Caco-2 (cell line): ENCODE results near the gene YY1. TPM values are rescaled to one million over a fixed set of nuclear protein-coding genes. Genes with fewer than 3 reads are reported as not detected.

Source experiments
- BruUV-seq: library from RNA; stranded (reverse); fragments of 400-500 nt; replicated peaks from 2 replicates; lab custom pipeline; 2021; lab: Mats Ljungman, UMichigan
- CTCF ChIA-PET: fragments of 300-600 bp; sonication (Branson Sonifier 250); formaldehyde crosslinking; loops from one replicate; lab custom pipeline; 2022; ENCODE audit warnings: antibody characterized with exemption; lab: Charles Lee
- POLR2A ChIA-PET: fragments of 300-600 bp; sonication (Branson Sonifier 250); formaldehyde crosslinking; loops from one replicate; lab custom pipeline; 2022; ENCODE audit warnings: antibody characterized with exemption; lab: Charles Lee
- DNase-seq, 2 experiments: peaks; one replicate each; pipeline versions ENCODE4 v3.0.0 to v3.0.0-alpha.2; 2020 to 2022
- H3K27me3 ChIP-seq: replicated peaks from 2 replicates; pipeline ENCODE4 v1.6.0; 2011; ENCODE audit warnings: low read length; ENCODE audit not compliant: control insufficient read depth, insufficient read depth
- H3K36me3 ChIP-seq: 2 replicates; pipeline ENCODE4 v1.5.1; 2011; ENCODE audit warnings: low read length; ENCODE audit not compliant: control insufficient read depth, insufficient read depth
- H3K4me1 ChIP-seq: fragments of 250-450 bp; sonication (Bioruptor Pico); 2 replicates; pipeline ENCODE4 v1.5.1; 2020; ENCODE audit warnings: mild to moderate bottlenecking
- H3K4me3 ChIP-seq: 2 replicates; pipeline ENCODE4 v1.5.1; 2011; ENCODE audit warnings: low read depth, mild to moderate bottlenecking, control low read depth, low read length
- H3K9me3 ChIP-seq: fragments of 250-450 bp; sonication (Bioruptor Pico); 2 replicates; pipeline ENCODE4 v1.5.1; 2020; ENCODE audit warnings: mild to moderate bottlenecking, moderate library complexity
- H3K27ac Mint-ChIP-seq: one replicate; pipeline ENCODE4 v1.8.0; 2022; ENCODE audit warnings: mixed read lengths; ENCODE audit not compliant: unreplicated experiment
- H3K27me3 Mint-ChIP-seq: one replicate; pipeline ENCODE4 v1.8.0; 2022; ENCODE audit warnings: mixed read lengths; ENCODE audit not compliant: insufficient read depth, unreplicated experiment
- H3K36me3 Mint-ChIP-seq: one replicate; pipeline ENCODE4 v1.8.0; 2022; ENCODE audit warnings: mild to moderate bottlenecking, mixed read lengths; ENCODE audit not compliant: insufficient read depth, unreplicated experiment
- H3K4me1 Mint-ChIP-seq: one replicate; pipeline ENCODE4 v1.8.0; 2022; ENCODE audit warnings: low read depth, mixed read lengths; ENCODE audit not compliant: unreplicated experiment
- H3K4me3 Mint-ChIP-seq: one replicate; pipeline ENCODE4 v1.8.0; 2022; ENCODE audit warnings: mild to moderate bottlenecking, moderate library complexity, mixed read lengths; ENCODE audit not compliant: unreplicated experiment
- H3K9me3 Mint-ChIP-seq: one replicate; pipeline ENCODE4 v1.8.0; 2022; ENCODE audit warnings: mixed read lengths; ENCODE audit not compliant: unreplicated experiment
- CTCF ChIP-seq, 2 experiments: fragments of 200-600 bp in 1 of 2; IDR thresholded peaks; 1 replicate in 1 of 2; 2 replicates in 1 of 2; pipeline versions ENCODE4 v1.5.1 to v1.8.0; 2011 to 2022; ENCODE audit warnings: antibody characterized with exemption in 1 of 2, control low read depth in 1 of 2, inconsistent platforms in 1 of 2, low read depth in 1 of 2, low read length in 1 of 2, mild to moderate bottlenecking in 1 of 2, moderate library complexity in 1 of 2; ENCODE audit not compliant: insufficient read depth in 1 of 2, severe bottlenecking in 1 of 2, unreplicated experiment in 1 of 2
- intact Hi-C: fragments of 100-400 bp; cut with micrococcal nuclease; formaldehyde crosslinking; loops from one replicate; pipeline ENCODE4 v1.10.0; 2022; ENCODE audit not compliant: unreplicated experiment
- total RNA-seq: library from RNA; stranded (reverse); gene quantifications from 2 replicates; pipeline ENCODE4 v1.2.3, GENCODE V29; 2022

Gene YY1
- total RNA-seq, 1 experiment from 2014 or later: 94.1 TPM

GRCh38 chr14:100252684-100253083 is 13.7 kb downstream of the YY1 start:
- H3K27me3 Mint-ChIP-seq: no peaks in the 10 kb centered on the region
- no peak for DNase-seq
- BruUV-seq: no TSS peak
- intact Hi-C loops: no loop called here
- no peak overlapping the region for H3K4me3 Mint-ChIP-seq
- no peak overlapping the region for H3K27ac Mint-ChIP-seq
- Histone ChIP-seq H3K4me3 (no peak overlapping the region), H3K9me3 (no peaks in the 10 kb centered on the region), H3K4me1 (no peaks in the 10 kb centered on the region), H3K27me3 (no peaks in the 10 kb centered on the region), H3K36me3 (no peaks in the 10 kb centered on the region)
- no peaks in the 10 kb centered on the region for H3K4me1 Mint-ChIP-seq
- H3K36me3 Mint-ChIP-seq: peaks cover 11% of the 10 kb centered on the region
- POLR2A ChIA-PET: no interaction called here
- TF ChIP-seq CTCF (IDR thresholded peaks at IDR 0.05; ENCODE audit: insufficient read depth in 1 of 2, low read depth in 1 of 2, low read length in 1 of 2, severe bottlenecking in 1 of 2, unreplicated experiment in 1 of 2): no peak
- H3K9me3 Mint-ChIP-seq: no peaks in the 10 kb centered on the region
- CTCF ChIA-PET: no interaction called here

- no peaks in the 10 kb centered on the region for H3K27me3 Mint-ChIP-seq
- H3K4me3 ChIP-seq: no peak overlapping the region
- intact Hi-C loops: no loop called here
- no peaks in the 10 kb centered on the region for H3K27me3 ChIP-seq
- ChIA-PET CTCF (no interaction called here), POLR2A (no interaction called here)
- H3K27ac Mint-ChIP-seq: no peak overlapping the region
- no peaks in the 10 kb centered on the region for H3K4me1 Mint-ChIP-seq
- DNase-seq: no peak
- H3K9me3 Mint-ChIP-seq: peaks cover 7% of the 10 kb centered on the region
- H3K4me3 Mint-ChIP-seq: no peak overlapping the region
- TF ChIP-seq CTCF (IDR thresholded peaks at IDR 0.05; ENCODE audit: insufficient read depth in 1 of 2, low read depth in 1 of 2, low read length in 1 of 2, severe bottlenecking in 1 of 2, unreplicated experiment in 1 of 2): no peak
- H3K36me3 Mint-ChIP-seq: peaks cover 11% of the 10 kb centered on the region
- H3K9me3 ChIP-seq: no peaks in the 10 kb centered on the region
- no TSS peak for BruUV-seq
- no peaks in the 10 kb centered on the region for H3K36me3 ChIP-seq
- H3K4me1 ChIP-seq: no peaks in the 10 kb centered on the region
Observed at GRCh38 chr14:100256339-100256895, 17.5 kb downstream of the YY1 start.

- H3K4me3 Mint-ChIP-seq: no peak overlapping the region
- Histone ChIP-seq H3K36me3 (no peaks in the 10 kb centered on the region), H3K4me1 (no peaks in the 10 kb centered on the region), H3K27me3 (no peaks in the 10 kb centered on the region), H3K4me3 (no peak overlapping the region), H3K9me3 (no peaks in the 10 kb centered on the region)
- no TSS peak for BruUV-seq
- peaks cover 7% of the 10 kb centered on the region for H3K9me3 Mint-ChIP-seq
- H3K4me1 Mint-ChIP-seq: peaks cover 10% of the 10 kb centered on the region
- H3K27me3 Mint-ChIP-seq: no peaks in the 10 kb centered on the region
- H3K27ac Mint-ChIP-seq: no peak overlapping the region
- ChIA-PET POLR2A (no interaction called here), CTCF (interaction anchor here (0.5 kb wide), 1 partner anchor 15 kb away, joined by 3 read pairs; no protein-coding TSS in a partner anchor)
- no peak for TF ChIP-seq CTCF (IDR thresholded peaks at IDR 0.05; ENCODE audit: insufficient read depth in 1 of 2, low read depth in 1 of 2, low read length in 1 of 2, severe bottlenecking in 1 of 2, unreplicated experiment in 1 of 2)
- H3K36me3 Mint-ChIP-seq: peaks cover 44% of the 10 kb centered on the region
- intact Hi-C loops: no loop called here
- no peak for DNase-seq
Observed at GRCh38 chr14:100261621-100262020, 22.7 kb downstream of the YY1 start.
